Measurements from ENCODE around the gene KCNG2. TPM values are rescaled to one million over a fixed set of nuclear protein-coding genes. Genes with fewer than 3 reads are reported as not detected.

KCNG2 gene
- total RNA-seq, 1 donor = not detected

GRCh38 chr18:79805926-79806487 is 8.3 kb downstream of the KCNG2 start:
- no peak overlapping the region for H3K4me3 ChIP-seq (ENCODE audit: low read depth, low read length)
- no peak for DNase-seq (ENCODE audit: low read depth)
- no peak for TF ChIP-seq CTCF (IDR thresholded peaks at IDR 0.05; ENCODE audit: insufficient read depth, low read length)

GRCh38 chr18:79806976-79807841 is 9.5 kb downstream of the KCNG2 start:
- DNase-seq (ENCODE audit: low read depth) = no peak
- TF ChIP-seq CTCF (IDR thresholded peaks at IDR 0.05; ENCODE audit: insufficient read depth, low read length) = no peak
- no peak overlapping the region for H3K4me3 ChIP-seq (ENCODE audit: low read depth, low read length)

- H3K4me3 ChIP-seq (ENCODE audit: low read depth, low read length) = no peak overlapping the region
- TF ChIP-seq CTCF (IDR thresholded peaks at IDR 0.05; ENCODE audit: insufficient read depth, low read length) = no peak
- DNase-seq (ENCODE audit: low read depth) = no peak
Measured at GRCh38 chr18:79809482-79810192, 11.9 kb downstream of the KCNG2 start.

- TF ChIP-seq CTCF (IDR thresholded peaks at IDR 0.05; ENCODE audit: insufficient read depth, low read length) = no peak
- no peak for DNase-seq (ENCODE audit: low read depth)
- H3K4me3 ChIP-seq (ENCODE audit: low read depth, low read length) = no peak overlapping the region
Measured at GRCh38 chr18:79812052-79812451, 14.3 kb downstream of the KCNG2 start.

GRCh38 chr18:79814373-79814772 is 16.6 kb downstream of the KCNG2 start:
- DNase-seq (ENCODE audit: low read depth) = no peak
- H3K4me3 ChIP-seq (ENCODE audit: low read depth, low read length) = no peak overlapping the region
- no peak for TF ChIP-seq CTCF (IDR thresholded peaks at IDR 0.05; ENCODE audit: insufficient read depth, low read length)

- TF ChIP-seq CTCF (IDR thresholded peaks at IDR 0.05; ENCODE audit: insufficient read depth, low read length) = no peak
- no peak overlapping the region for H3K4me3 ChIP-seq (ENCODE audit: low read depth, low read length)
- DNase-seq (ENCODE audit: low read depth) = no peak
Measured at GRCh38 chr18:79815657-79816056, 17.9 kb downstream of the KCNG2 start.
